ENCODE results near the gene PHEX.

GRCh38 chrX:22278375-22278774 is 246.2 kb downstream of the PHEX start:
- TF ChIP-seq CTCF (IDR thresholded peaks at IDR 0.05; ENCODE audit: insufficient read depth, low read length, poor library complexity, severe bottlenecking) (no peak), EZH2phosphoT487 (conservative IDR thresholded peaks at IDR 0.05; ENCODE audit: low read length) (no peak)
